Vagina (tissue), 2 donors: ENCODE measurements around the gene CALML4.

Experiments
- POLR2A ChIP-seq, 2 donors: fragments of 450-650 bp; IDR thresholded peaks; one replicate each; pipeline ENCODE4 v1.6.1; 2017; ENCODE audit warnings: antibody characterized with exemption in 2 of 2, mild to moderate bottlenecking in 2 of 2, moderate library complexity in 2 of 2
- POLR2AphosphoS5 ChIP-seq, 2 donors: sonication (generic); formaldehyde crosslinking; IDR thresholded peaks; one replicate each; pipeline ENCODE4 v1.9.0; 2017; ENCODE audit warnings: antibody characterized with exemption in 2 of 2, mild to moderate bottlenecking in 2 of 2, low read depth in 1 of 2; ENCODE audit not compliant: insufficient read depth in 1 of 2
- TF ChIP-seq, protein P1 (sequence below), 3 experiments: fragments of 450-650 bp in 2 of 3; fragments of 200-600 bp in 1 of 3; sonication (generic) in 1 of 3; IDR thresholded peaks; one replicate each; pipeline ENCODE4 v1.5.1; 2017 to 2019; ENCODE audit warnings: antibody characterized with exemption in 3 of 3, mild to moderate bottlenecking in 2 of 3, moderate library complexity in 2 of 3

- TF ChIP-seq, protein P1, sequence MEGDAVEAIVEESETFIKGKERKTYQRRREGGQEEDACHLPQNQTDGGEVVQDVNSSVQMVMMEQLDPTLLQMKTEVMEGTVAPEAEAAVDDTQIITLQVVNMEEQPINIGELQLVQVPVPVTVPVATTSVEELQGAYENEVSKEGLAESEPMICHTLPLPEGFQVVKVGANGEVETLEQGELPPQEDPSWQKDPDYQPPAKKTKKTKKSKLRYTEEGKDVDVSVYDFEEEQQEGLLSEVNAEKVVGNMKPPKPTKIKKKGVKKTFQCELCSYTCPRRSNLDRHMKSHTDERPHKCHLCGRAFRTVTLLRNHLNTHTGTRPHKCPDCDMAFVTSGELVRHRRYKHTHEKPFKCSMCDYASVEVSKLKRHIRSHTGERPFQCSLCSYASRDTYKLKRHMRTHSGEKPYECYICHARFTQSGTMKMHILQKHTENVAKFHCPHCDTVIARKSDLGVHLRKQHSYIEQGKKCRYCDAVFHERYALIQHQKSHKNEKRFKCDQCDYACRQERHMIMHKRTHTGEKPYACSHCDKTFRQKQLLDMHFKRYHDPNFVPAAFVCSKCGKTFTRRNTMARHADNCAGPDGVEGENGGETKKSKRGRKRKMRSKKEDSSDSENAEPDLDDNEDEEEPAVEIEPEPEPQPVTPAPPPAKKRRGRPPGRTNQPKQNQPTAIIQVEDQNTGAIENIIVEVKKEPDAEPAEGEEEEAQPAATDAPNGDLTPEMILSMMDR (IDR thresholded peaks at IDR 0.05), result no peak
- TF ChIP-seq POLR2A (IDR thresholded peaks at IDR 0.05) (no peak), POLR2AphosphoS5 (IDR thresholded peaks at IDR 0.05; ENCODE audit: insufficient read depth in 1 of 2, low read depth in 1 of 2) (no peak)
These were observed 13.0 kb downstream of the CALML4 start for GRCh38 chr15:68192117-68192516.
